Esophagus squamous epithelium (tissue), 5 donors: ENCODE results near the gene TRAF2. TPM values are rescaled to one million over a fixed set of nuclear protein-coding genes. Genes with fewer than 3 reads are reported as not detected.

Experiments used
- DNase-seq: peaks from one replicate; lab custom pipeline; 2025; lab: John Stamatoyannopoulos, UW
- H3K27ac ChIP-seq, 4 donors: fragments of 200-600 bp; sonication (generic); one replicate each; pipeline ENCODE4 v1.5.1; 2016 to 2019; ENCODE audit warnings: mild to moderate bottlenecking in 1 of 4
- H3K27me3 ChIP-seq, 4 donors: fragments of 200-600 bp; sonication (generic); 1 replicate in 3 of 4; 2 replicates in 1 of 4; pipeline versions ENCODE4 v1.5.1 to v1.6.0; 2017 to 2021; ENCODE audit warnings: antibody characterized with exemption in 1 of 4
- H3K36me3 ChIP-seq, 3 donors: fragments of 200-600 bp; sonication (generic); one replicate each; pipeline ENCODE4 v1.5.1; 2016 to 2019
- H3K4me1 ChIP-seq, 3 donors: fragments of 200-600 bp; sonication (generic); one replicate each; pipeline ENCODE4 v1.5.1; 2017 to 2019
- H3K4me3 ChIP-seq, 4 donors: fragments of 200-600 bp; sonication (generic); 1 replicate in 3 of 4; 2 replicates in 1 of 4; pipeline ENCODE4 v1.5.1; 2016 to 2019; ENCODE audit warnings: mild to moderate bottlenecking in 2 of 4, moderate library complexity in 1 of 4
- H3K9me3 ChIP-seq, 3 donors: fragments of 200-600 bp; sonication (generic); one replicate each; pipeline ENCODE4 v1.5.1; 2016 to 2019
- CTCF ChIP-seq, 6 experiments: fragments of 450-650 bp in 4 of 6; fragments of 200-600 bp in 2 of 6; sonication (generic) in 2 of 6; IDR thresholded peaks; one replicate each; pipeline ENCODE4 v1.5.1; 2016 to 2019; ENCODE audit warnings: antibody characterized with exemption in 6 of 6, mild to moderate bottlenecking in 4 of 6, moderate library complexity in 4 of 6
- POLR2A ChIP-seq, 4 donors: fragments of 450-650 bp; IDR thresholded peaks; one replicate each; pipeline ENCODE4 v1.6.1; 2017; ENCODE audit warnings: antibody characterized with exemption in 4 of 4, mild to moderate bottlenecking in 4 of 4, moderate library complexity in 3 of 4
- WGBS, 2 donors: methylation state at CpG; one replicate each; pipeline ENCODE4 v1.1.5; 2018; 5-methylcytosine and 5-hydroxymethylcytosine counted together
- intact Hi-C: fragments of 100-400 bp; cut with DNase I; formaldehyde crosslinking; loops from one replicate; pipeline ENCODE4 v1.15.0; 2022
- total RNA-seq, 4 donors: library from RNA; depleted of rRNA; stranded (reverse); fragments of >200 nt; gene quantifications; one replicate each; pipeline ENCODE4 v1.1.0, GENCODE V29; 2016
- donor health status: DM: yes; HTN: yes; CAD: no.

Gene TRAF2
- total RNA-seq, 4 donors from 2014 or later = 8.0 to 20.9 (median 13.2) TPM

- TF ChIP-seq CTCF (IDR thresholded peaks at IDR 0.05) = no peak
- TF ChIP-seq POLR2A (IDR thresholded peaks at IDR 0.05) = no peak
Observed at GRCh38 chr9:136962163-136962562, 75.8 kb downstream of the TRAF2 start.

GRCh38 chr9:136962701-136963248 is 76.5 kb downstream of the TRAF2 start:
- Histone ChIP-seq H3K36me3 (no peaks in the 10 kb centered on the region), H3K4me3 (no peak overlapping the region), H3K27me3 (no peaks in the 10 kb centered on the region), H3K4me1 (peaks cover 23 to 47% (median 23%) of the 10 kb centered on the region in 3 donors), H3K9me3 (no peaks in the 10 kb centered on the region), H3K27ac (no peak overlapping the region)
- WGBS, 2 donors = 69 to 82% methylated on average over 7 to 11 of the region's 11 CpGs
- TF ChIP-seq CTCF (IDR thresholded peaks at IDR 0.05) = no peak
- TF ChIP-seq POLR2A (IDR thresholded peaks at IDR 0.05) = no peak
- DNase-seq = no peak
- intact Hi-C loops = no loop called here

More at GRCh38 chr9:136962163-136962562, 75.8 kb downstream of the TRAF2 start:
- Histone ChIP-seq H3K4me1 (peaks cover 23 to 47% (median 23%) of the 10 kb centered on the region in 3 donors), H3K9me3 (no peaks in the 10 kb centered on the region), H3K27me3 (no peaks in the 10 kb centered on the region), H3K4me3 (no peak overlapping the region), H3K36me3 (no peaks in the 10 kb centered on the region), H3K27ac (no peak overlapping the region)
- WGBS, 2 donors = 95 to 97% methylated on average over 7 to 9 of the region's 9 CpGs
- intact Hi-C loops = no loop called here
- DNase-seq = no peak

GRCh38 chr9:136963341-136963740 is 77.0 kb downstream of the TRAF2 start:
- intact Hi-C loops = no loop called here
- H3K27me3 ChIP-seq = peaks cover 0 to 5% (median 0%) of the 10 kb centered on the region in 4 donors
- no peak overlapping the region for H3K27ac ChIP-seq
- no peaks in the 10 kb centered on the region for H3K36me3 ChIP-seq
- H3K4me3 ChIP-seq = no peak overlapping the region
- no CpG with 5 or more reads among the region's 15 CpGs for WGBS, 2 donors
- no peak for DNase-seq
- no peaks in the 10 kb centered on the region for H3K9me3 ChIP-seq
- no peak for TF ChIP-seq CTCF (IDR thresholded peaks at IDR 0.05)
- no peak for TF ChIP-seq POLR2A (IDR thresholded peaks at IDR 0.05)
- H3K4me1 ChIP-seq = peaks cover 23 to 47% (median 23%) of the 10 kb centered on the region in 3 donors

GRCh38 chr9:136963751-136964150 is 77.4 kb downstream of the TRAF2 start:
- H3K9me3 ChIP-seq = no peaks in the 10 kb centered on the region

More at GRCh38 chr9:136963751-136964150, 77.4 kb downstream of the TRAF2 start:
- WGBS, 2 donors = 81% methylated on average over 3 of the region's 12 CpGs; no CpG with 5 or more reads in 1 of the 2 donors
- no peaks in the 10 kb centered on the region for H3K36me3 ChIP-seq
- intact Hi-C loops = no loop called here
- no peak overlapping the region for H3K4me3 ChIP-seq
- no peak for DNase-seq
- peaks cover 23 to 47% (median 23%) of the 10 kb centered on the region in 3 donors for H3K4me1 ChIP-seq
- TF ChIP-seq CTCF (IDR thresholded peaks at IDR 0.05) (no peak), POLR2A (IDR thresholded peaks at IDR 0.05) (no peak)
- H3K27ac ChIP-seq = no peak overlapping the region
- peaks cover 0 to 8% (median 0%) of the 10 kb centered on the region in 4 donors for H3K27me3 ChIP-seq
